NCI-H2107 treated with DMSO at 0.1 percent for 48 hours (cell line): ENCODE data around the gene AADACL4.
A peak's percentile ranks its signal among the peaks of the same experiment; 100 is the strongest.

Experiments
- DNase-seq: peaks from one replicate; lab custom pipeline; 2025; ENCODE audit not compliant: unreplicated experiment; lab: John Stamatoyannopoulos, UW

The AADACL4 gene

DNA sequence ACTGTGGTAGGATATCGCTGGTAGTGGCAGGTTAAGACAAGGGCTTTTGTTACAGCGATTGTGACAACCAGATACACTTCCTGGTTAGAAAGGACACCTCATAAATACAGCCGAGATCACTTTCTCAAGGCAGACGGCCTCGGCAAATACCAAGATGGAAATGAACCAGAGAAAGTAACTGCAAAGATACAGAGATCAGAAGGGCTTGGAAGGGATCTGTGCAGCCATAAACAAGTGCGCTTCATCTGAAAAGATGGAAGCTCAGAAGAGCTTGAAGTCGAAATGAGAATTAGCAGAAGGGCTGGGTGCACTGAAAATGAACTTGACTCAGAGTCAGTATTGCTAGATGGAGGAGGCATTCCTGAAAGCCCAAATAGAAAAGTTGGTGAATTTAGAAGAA lies 32.9 kb upstream of the AADACL4 start:
- no peak for DNase-seq

DNA sequence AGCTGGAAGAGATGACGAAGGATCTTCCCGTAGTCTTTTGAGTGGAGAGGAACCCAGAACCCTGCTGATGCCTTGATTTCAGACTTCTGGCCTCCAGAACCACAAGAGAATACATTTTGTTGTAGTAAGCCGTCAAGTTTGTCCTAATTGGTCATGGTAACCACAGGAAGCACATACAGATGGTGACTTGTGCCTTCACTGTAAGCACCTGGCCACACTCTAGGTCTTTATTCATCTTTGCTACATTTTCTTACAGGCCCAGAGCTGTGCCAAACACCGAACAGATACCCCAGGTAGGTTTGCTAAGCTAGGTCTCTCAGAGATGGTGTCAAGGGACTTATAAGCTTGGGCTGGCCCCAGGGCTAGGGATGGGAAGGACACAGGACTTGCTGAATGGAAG lies 30.7 kb upstream of the AADACL4 start:
- DNase-seq: no peak

- no peak for DNase-seq
Observed at GRCh38 chr1:12614402-12615158, 29.3 kb upstream of the AADACL4 start.

DNA sequence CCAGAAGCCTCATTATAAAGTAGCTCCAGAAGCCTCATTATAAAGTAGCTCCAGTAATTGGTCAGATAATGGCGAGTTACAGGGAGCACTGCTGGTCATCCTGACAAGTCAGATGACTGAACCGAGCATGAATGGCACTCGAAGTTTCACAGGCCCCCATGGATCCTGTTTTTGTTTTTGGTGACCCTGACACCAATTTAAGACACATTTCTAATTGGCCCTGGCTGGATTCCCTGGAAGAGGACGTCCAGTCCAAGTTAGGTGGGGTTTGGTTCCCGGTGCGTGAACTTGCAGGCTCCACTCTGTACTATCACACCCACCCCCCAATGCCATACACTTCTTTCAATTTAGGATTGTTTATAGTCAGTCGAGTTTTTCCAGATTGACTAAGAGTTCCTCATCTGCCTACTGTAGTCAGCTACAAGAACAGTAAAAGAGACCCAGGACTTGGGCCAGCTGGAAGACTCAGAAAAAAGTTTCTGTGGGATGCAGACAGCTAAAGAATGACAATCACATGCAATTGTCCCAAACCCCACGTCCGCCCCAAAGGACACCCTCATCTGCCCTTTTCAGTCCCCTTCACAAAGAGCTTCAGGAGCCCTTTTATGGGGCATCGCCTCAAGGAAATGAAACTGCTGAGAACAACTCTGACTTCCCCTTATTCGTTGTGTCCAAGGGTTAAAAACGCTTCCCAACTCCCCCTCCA lies 28.6 kb upstream of the AADACL4 start:
- no peak for DNase-seq

GRCh38 chr1:12615865-12616708 lies 27.8 kb upstream of the AADACL4 start:
- no peak for DNase-seq

DNA sequence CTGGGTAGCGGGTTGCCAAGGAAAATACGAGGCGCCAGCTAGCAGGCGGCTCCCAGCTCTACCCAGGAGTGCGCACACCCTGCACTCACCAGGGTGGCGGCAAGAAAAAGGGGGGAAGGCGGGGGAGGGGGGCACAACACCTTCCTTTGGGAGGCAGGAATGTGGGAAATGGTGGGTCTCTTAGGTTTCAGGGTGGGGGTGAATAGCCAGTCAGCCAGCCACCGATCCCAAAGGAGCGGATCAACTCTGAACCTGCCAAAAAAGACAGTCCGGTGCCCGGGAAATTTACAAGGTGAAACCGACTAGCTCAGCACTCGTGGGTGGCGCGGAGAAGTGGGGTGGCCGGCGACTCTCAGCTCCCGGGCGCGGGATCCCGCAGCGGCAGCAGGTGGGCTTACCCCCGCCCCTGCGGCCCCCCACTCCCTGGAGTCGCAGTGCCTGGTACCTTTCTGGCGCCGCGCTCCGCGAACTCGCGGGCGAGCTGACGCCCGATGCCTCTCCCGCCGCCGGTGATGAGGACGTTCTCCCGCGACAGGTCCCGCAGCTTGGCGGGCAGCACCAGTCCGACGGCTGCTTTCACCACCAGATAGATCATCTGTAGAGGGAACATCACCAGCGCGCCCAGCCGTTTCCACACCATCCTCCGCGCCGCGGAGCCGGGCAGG lies 27.0 kb upstream of the AADACL4 start:
- no peak for DNase-seq

DNA sequence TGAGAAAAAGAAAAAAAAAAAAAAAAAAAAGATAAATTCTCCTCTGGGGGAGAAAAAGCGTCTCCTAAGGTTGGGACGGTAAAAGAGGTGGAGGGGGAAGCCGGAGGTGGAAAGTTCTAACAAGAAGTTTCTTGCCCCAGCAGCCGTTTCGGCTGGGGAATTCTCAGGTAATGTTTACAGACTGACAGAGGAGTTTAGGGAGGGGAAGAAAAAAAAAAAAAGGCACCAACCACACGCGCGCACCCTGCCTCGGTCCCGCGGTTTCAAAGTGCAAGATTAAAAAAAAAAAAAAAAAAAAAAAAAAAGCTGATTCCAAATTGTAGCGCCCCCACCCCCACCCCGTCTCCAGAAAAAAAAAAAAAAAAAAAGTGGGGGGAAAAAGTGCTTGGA lies 26.4 kb upstream of the AADACL4 start:
- no peak for DNase-seq

DNA sequence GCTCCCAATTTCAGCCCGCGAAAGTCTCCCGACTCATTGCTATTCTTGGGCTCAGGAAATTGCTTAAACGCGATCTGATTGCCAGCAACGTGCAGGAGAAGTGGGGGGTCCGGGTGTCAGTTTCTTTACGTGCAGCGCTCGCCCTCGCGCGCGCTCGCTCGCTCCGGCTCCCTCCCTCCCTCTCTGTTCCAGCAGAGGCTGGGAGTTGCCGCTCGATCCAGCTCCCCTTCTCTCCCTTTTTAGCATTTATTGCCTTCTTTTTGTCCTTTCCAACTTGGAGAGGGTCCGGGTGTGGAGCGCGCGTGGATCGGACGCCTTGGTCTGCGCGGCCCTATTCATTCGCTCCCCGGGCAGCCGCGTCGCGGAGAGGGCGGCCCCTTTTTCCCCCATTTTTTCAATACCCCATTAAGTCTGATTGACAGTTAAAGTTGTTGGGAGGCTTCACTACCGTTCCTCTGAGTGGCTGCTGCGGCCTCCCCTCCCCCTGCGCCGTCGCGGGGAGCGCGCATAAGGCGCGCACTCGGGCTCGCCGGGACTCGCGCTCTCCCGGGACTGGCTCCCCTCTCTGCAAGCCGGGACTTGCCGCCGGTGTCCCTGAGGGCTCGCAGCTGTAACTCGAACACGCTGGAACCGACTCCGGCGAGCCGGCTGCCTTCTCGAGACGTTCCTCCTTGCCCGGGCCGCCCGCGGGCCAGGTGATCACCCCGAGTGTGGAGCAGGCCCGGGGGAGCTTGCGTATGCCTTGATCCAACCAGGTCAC lies 25.8 kb upstream of the AADACL4 start, which contains the start of gene DHRS3:
TSS of gene DHRS3 (minus strand) at position 310 of the 760 bp plus-strand sequence. CDS start 862 bp downstream, outside the sequence.
- DNase-seq: peak; percentile 38

- DNase-seq: no peak
Observed at GRCh38 chr1:12618661-12618964, 25.3 kb upstream of the AADACL4 start.

- DNase-seq: no peak
Observed at GRCh38 chr1:12618965-12619791, 24.7 kb upstream of the AADACL4 start.

- peak; percentile 27 for DNase-seq
Observed at GRCh38 chr1:12619792-12620487, 23.9 kb upstream of the AADACL4 start.

- DNase-seq: no peak
Observed at GRCh38 chr1:12620488-12620865, 23.4 kb upstream of the AADACL4 start.

DNA sequence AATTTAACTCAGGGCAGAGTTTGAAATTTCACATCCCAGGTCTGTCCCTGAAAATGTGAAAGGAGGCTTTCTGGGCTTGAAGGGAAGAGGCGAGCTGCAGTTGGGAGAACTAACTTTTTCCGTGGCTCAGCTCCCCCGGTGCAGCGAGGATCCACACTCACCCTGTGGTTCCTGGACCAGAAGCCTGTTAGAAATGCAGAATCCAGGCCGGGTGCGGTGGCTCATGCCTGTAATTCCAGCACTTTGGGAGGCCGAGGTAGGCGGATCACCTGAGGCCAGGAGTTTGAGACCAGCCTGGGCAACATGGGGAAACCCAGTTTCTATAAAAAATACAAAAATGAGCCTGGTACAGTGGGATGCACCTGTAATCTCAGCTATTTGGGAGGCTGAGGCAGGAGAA lies 23.0 kb upstream of the AADACL4 start:
- no peak for DNase-seq

DNA sequence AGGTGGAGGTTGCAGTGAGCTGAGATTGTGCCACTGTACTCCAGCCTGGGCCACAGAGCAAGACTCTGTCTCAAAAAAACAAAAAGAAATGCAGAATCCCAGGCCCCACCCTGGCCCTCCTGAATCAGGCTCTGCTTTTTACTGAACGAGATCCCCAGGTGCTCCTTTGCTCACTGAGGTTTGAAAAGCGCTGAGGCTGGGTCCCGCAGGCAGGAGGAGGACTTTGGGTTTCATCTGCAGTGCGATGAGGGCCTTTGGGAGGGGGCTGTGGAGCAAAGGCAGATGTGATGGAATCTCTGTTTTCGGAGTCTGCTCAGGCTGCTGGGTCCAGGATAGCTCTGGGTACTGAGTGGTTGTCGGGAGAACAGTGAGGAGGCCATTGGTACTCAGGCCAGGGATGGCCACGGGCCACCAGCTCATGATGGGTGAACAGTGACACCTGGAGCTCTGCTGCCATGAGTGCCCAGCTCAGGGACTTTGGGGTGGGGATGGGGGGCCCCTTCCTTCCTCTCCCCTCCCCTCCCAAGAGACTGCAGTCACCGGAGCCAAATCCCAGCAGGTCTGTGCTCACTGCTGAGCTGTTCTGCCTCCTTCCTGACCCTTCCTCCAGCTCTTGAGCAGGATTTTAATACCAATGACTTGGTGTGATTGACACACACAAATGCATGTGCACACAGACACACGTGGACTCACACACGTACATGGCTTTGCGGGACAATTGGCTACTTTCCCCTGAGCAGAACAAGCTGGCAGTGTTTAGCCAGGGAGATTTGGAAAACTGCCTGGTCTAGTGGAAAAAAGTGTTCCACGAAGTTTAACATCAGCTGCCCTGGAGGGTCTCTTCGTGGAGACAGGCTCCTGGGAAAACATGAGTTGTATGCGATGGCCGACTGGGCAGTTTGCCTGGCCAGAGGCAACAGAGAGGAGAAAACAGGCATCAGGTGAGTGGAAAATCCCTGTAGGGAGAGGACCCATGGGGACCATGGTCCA lies 22.2 kb upstream of the AADACL4 start:
- DNase-seq: no peak

DNA sequence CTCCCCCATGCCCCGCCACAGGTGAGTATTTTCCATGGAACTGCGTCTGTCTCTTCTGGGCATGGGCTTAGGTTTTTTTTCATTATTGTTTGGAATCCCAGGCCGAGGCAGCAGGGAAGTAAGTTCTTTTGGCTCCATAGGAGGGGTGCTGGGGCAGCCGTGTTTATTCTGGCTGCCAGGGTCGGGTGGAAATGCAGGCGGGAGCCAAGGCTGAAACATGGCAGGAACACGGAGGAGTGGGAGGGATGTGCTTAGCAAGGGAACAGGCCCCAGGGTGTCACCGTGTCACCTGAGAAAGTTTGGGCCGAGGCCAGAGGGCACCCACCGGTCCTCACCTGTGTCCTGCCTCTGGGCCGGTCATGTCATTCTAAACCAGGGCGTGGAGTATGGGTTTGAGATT lies 21.4 kb upstream of the AADACL4 start:
- DNase-seq: no peak

DNA sequence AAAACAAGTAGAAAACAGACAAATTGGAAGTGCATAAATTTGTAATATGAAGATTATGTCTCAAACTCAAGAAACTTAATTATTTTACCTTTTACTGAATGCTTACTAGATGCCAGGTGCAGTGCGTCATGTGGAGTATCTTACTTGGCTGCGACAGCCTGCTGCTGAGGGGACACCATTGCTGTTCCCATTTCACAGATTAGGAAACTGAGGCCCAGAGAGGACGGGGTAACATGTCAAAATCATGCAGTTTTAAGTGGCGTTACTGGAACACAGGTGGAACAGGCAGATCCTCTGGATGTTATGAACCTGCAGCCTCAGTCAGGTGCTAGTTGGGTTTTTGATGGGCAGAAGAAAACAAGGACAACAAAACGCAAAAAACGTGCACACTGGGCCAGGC lies 18.6 kb upstream of the AADACL4 start:
- no peak for DNase-seq

DNA sequence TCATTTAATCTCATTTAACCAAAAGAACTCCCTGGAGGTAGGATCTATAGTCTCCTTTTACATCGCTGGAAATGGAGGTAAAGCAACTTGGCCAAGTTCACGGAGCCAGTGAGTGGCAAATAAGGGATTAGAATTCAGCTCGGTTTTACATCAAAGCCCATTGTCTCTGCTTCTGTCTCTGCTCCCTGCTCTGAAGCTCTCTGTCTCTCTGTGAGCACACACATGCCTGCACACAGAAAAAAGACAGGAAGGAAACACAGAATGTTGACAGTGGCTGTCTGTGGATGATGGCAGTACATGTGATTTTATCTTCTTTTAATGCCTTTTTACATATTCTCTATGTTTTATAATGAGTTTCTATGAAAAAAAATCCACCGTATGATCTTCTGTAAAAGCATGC lies 17.0 kb upstream of the AADACL4 start:
- DNase-seq: no peak

GRCh38 chr1:12627296-12627695 lies 16.6 kb upstream of the AADACL4 start:
- no peak for DNase-seq
